ENCODE results near the gene ECI2. TPM values are rescaled to one million over a fixed set of nuclear protein-coding genes. Genes with fewer than 3 reads are reported as not detected.

The ECI2 gene
- total RNA-seq, 1 experiment from 2014 or later, result 38.4 TPM

- Mint-ChIP-seq H3K9me3 (ENCODE audit: unreplicated experiment) (peaks cover 4% of the 10 kb centered on the region), H3K4me3 (ENCODE audit: unreplicated experiment) (no peak overlapping the region), H3K4me1 (ENCODE audit: insufficient read depth, unreplicated experiment) (peaks cover 11% of the 10 kb centered on the region), H3K27me3 (ENCODE audit: insufficient read depth, unreplicated experiment) (no peaks in the 10 kb centered on the region), H3K36me3 (ENCODE audit: insufficient read depth, unreplicated experiment) (peaks cover 54% of the 10 kb centered on the region), H3K27ac (ENCODE audit: low read depth, unreplicated experiment) (no peak overlapping the region)
- peak; percentile 28 for TF ChIP-seq CTCF (IDR thresholded peaks at IDR 0.05; ENCODE audit: unreplicated experiment)
- ChIA-PET CTCF (interaction anchor here (0.6 to 2.3 kb wide), 6 partner anchors 8 to 1853 kb away, joined by 3 to 11 read pairs (median 3); no protein-coding TSS in a partner anchor), POLR2A (interaction anchor here (0.9 to 3.0 kb wide), 2 partner anchors 9 to 70 kb away, joined by 4 to 15 read pairs; partner anchors contain the start of gene ECI2)
- BruUV-seq (replicated peaks), result no TSS peak
- DNase-seq (ENCODE audit: unreplicated experiment), result peak; percentile 80
- intact Hi-C loops (cut with micrococcal nuclease), result loop anchor here (1.0 to 2.0 kb wide), 2 partner anchors 30 to 67 kb away; no protein-coding TSS in a partner anchor
Observed at GRCh38 chr6:4125933-4126864, 9.2 kb downstream of the ECI2 start.

GRCh38 chr6:4125500-4125899 lies 9.9 kb downstream of the ECI2 start:
- Mint-ChIP-seq H3K4me1 (ENCODE audit: insufficient read depth, unreplicated experiment) (peaks cover 11% of the 10 kb centered on the region), H3K9me3 (ENCODE audit: unreplicated experiment) (peaks cover 7% of the 10 kb centered on the region), H3K27me3 (ENCODE audit: insufficient read depth, unreplicated experiment) (no peaks in the 10 kb centered on the region), H3K4me3 (ENCODE audit: unreplicated experiment) (no peak overlapping the region), H3K27ac (ENCODE audit: low read depth, unreplicated experiment) (no peak overlapping the region), H3K36me3 (ENCODE audit: insufficient read depth, unreplicated experiment) (peaks cover 58% of the 10 kb centered on the region)
- intact Hi-C loops (cut with micrococcal nuclease), result no loop called here
- BruUV-seq (replicated peaks), result no TSS peak
- TF ChIP-seq CTCF (IDR thresholded peaks at IDR 0.05; ENCODE audit: unreplicated experiment), result no peak
- DNase-seq (ENCODE audit: unreplicated experiment), result no peak
- ChIA-PET CTCF (interaction anchor here (0.6 to 1.3 kb wide), 2 partner anchors 53 to 1854 kb away, joined by 3 to 6 read pairs; no protein-coding TSS in a partner anchor), POLR2A (interaction anchor here (3.0 kb wide), 1 partner anchor 10 kb away, joined by 15 read pairs; the partner anchor contains the start of gene ECI2)

GRCh38 chr6:4124351-4124750 lies 11.0 kb downstream of the ECI2 start:
- DNase-seq (ENCODE audit: unreplicated experiment), result no peak
- no peak overlapping the region for H3K4me3 Mint-ChIP-seq (ENCODE audit: unreplicated experiment)
- no peak overlapping the region for H3K27ac Mint-ChIP-seq (ENCODE audit: low read depth, unreplicated experiment)
- no peaks in the 10 kb centered on the region for H3K27me3 Mint-ChIP-seq (ENCODE audit: insufficient read depth, unreplicated experiment)
- no TSS peak for BruUV-seq (replicated peaks)
- CTCF ChIA-PET, result no interaction called here
- intact Hi-C loops (cut with micrococcal nuclease), result no loop called here
- H3K4me1 Mint-ChIP-seq (ENCODE audit: insufficient read depth, unreplicated experiment), result peaks cover 11% of the 10 kb centered on the region
- peaks cover 46% of the 10 kb centered on the region for H3K36me3 Mint-ChIP-seq (ENCODE audit: insufficient read depth, unreplicated experiment)
- POLR2A ChIA-PET, result interaction anchor here (1.6 kb wide), 1 partner anchor 9 kb away, joined by 4 read pairs; no protein-coding TSS in a partner anchor
- H3K9me3 Mint-ChIP-seq (ENCODE audit: unreplicated experiment), result peaks cover 7% of the 10 kb centered on the region
- no peak for TF ChIP-seq CTCF (IDR thresholded peaks at IDR 0.05; ENCODE audit: unreplicated experiment)

- DNase-seq (ENCODE audit: unreplicated experiment), result no peak
- peaks cover 11% of the 10 kb centered on the region for H3K9me3 Mint-ChIP-seq (ENCODE audit: unreplicated experiment)
- H3K27me3 Mint-ChIP-seq (ENCODE audit: insufficient read depth, unreplicated experiment), result no peaks in the 10 kb centered on the region
- POLR2A ChIA-PET, result interaction anchor here (1.0 kb wide), 1 partner anchor 17 kb away, joined by 3 read pairs; no protein-coding TSS in a partner anchor
- intact Hi-C loops (cut with micrococcal nuclease), result no loop called here
- BruUV-seq (replicated peaks), result no TSS peak
- no peaks in the 10 kb centered on the region for H3K4me1 Mint-ChIP-seq (ENCODE audit: insufficient read depth, unreplicated experiment)
- no peak for TF ChIP-seq CTCF (IDR thresholded peaks at IDR 0.05; ENCODE audit: unreplicated experiment)
- no peak overlapping the region for H3K4me3 Mint-ChIP-seq (ENCODE audit: unreplicated experiment)
- H3K27ac Mint-ChIP-seq (ENCODE audit: low read depth, unreplicated experiment), result no peak overlapping the region
- CTCF ChIA-PET, result no interaction called here
- H3K36me3 Mint-ChIP-seq (ENCODE audit: insufficient read depth, unreplicated experiment), result peaks cover 20% of the 10 kb centered on the region
Observed at GRCh38 chr6:4115741-4116140, 19.6 kb downstream of the ECI2 start.

Data from MCF 10A (cell line).